GM18868 (cell line): ENCODE measurements around the gene SCFD2.
"Not testable (repeated sequence)": the region's sequence is repeated elsewhere in the genome, so short reads cannot be mapped to it uniquely, and the experiment has no call there.

Experiments
- ATAC-seq: cut with Tn5 transposase; IDR thresholded peaks from one replicate; pipeline ENCODE4 v1.9.1; 2021; ENCODE audit warnings: mild to moderate bottlenecking, moderate library complexity; ENCODE audit not compliant: unreplicated experiment

SCFD2 gene

DNA sequence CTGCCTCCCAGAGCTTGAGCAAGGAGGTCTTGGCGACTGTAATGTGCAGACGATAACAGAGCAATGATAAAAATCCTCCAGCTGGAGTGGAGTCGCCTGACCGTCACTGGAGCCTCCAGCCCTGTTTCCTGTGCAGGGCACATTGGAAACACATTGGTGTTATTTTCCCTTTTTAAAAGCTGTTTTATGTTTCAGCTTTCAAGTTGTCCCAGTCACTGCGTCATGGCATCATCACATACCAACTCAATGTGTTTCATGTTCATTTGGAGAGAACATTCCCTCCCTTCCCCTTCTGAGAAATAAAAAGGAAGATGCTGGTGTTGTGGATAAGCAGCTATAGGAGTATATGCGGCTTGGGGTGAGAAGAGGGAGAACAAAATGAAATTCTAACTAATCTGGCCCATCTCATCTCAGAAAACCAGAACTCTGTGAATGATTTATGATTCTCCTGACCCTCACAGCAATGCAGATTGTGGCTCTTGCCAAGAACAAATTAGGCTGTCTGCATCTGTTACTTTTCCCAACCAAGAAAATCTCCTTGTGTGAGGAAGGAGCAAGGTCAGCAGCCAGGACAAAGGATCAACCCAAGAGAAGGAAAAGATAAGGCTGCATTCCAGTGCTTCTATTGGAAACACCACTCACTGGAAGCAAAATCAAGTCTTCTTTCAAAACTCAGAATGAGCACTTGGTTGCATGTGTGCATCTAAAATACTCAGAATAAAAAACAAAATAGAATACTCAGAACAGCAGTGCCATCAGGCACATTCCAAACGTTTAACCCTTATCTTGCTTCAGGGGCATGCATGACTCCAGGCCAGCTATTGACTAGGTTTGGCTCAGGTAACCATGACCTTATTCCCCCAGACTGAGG, 369.4 kb downstream of the SCFD2 start:
- no peak for ATAC-seq

GRCh38 chr4:52995360-52996030, 370.4 kb downstream of the SCFD2 start:
- no peak for ATAC-seq

- no peak for ATAC-seq
These were observed 371.3 kb downstream of the SCFD2 start for GRCh38 chr4:52994567-52994966.

- no peak for ATAC-seq
These were observed 372.1 kb downstream of the SCFD2 start for GRCh38 chr4:52993771-52994170.

- ATAC-seq: not testable (repeated sequence)
These were observed 373.3 kb downstream of the SCFD2 start for GRCh38 chr4:52992551-52992950.

- ATAC-seq: no peak
These were observed 374.4 kb downstream of the SCFD2 start for GRCh38 chr4:52991472-52991871.

DNA sequence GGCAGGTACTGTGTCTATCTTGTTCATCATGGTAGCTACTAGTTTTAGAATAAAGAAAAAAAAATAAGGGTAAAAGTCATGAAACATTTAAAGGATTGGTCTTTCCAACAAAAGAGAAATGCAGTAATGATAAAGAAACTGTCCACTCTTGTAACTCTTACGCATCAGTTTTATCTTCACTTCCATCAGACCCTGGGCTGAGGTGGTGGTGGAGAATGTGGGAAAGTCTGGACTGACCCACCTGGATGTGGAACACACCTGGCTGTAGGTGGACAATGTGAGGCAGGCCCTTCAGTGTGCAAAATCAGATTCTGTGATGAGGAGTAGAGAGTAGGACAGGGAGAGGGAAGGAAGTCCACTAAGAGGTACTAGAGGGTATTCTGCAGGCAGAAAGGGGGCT, 375.2 kb downstream of the SCFD2 start:
- ATAC-seq: no peak

GRCh38 chr4:52989865-52990264, 376.0 kb downstream of the SCFD2 start:
- ATAC-seq: no peak

GRCh38 chr4:52987392-52988056, 378.3 kb downstream of the SCFD2 start:
- ATAC-seq: no peak

DNA sequence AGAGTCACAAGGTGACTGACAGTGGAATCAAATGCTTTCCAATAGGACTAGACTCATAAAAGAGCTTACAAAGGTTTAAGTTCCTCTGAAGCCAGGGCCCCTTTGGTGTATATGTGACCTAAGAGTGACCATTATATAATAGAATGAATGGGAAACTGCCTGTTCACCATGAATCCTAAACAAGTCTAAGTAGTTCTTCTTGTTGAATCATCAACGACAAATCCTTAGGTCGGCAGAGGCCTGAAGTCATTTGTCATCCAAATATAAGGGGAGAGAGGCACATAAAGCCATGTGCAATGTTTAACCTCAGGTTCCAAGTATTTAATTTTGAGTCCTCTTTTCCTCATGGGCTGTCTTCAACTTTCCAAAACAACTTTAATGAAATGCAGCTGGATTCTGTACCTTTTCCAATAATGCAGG, 381.4 kb downstream of the SCFD2 start:
- no peak for ATAC-seq

DNA sequence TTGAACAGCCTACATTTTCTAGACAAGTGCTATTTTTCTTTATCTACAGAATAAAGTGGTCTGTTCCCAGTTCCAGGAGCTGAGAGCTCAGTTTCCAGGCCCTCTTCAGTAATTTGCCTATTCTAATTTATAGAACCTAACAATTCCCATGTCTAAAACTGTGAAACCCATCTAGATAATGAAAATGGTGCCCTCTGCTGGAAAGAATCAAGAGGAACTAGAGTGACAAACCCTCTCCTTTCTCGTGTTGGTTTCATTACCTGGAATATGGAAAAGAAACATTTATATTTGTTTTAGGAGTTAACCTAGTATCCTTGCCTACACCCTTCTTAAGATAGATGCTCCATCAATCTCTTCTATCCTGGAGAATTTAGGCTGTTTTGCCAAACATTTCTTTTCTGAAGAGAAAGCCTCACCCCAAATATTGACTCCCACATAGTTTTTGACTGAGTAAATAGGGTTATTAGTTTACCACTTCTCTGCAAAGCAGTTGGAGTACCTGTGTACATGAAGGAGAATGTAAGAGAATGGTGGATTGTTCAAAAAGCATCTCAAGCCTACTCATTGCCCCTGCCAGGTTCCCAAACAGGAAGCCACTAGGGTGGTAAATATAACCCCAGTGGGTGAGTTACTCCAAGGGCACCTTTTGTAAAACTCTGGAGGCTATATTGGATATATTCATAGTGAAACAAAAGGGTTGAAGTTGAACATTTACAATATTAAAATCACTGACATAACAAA, 382.1 kb downstream of the SCFD2 start:
- ATAC-seq: peak; percentile 67

- ATAC-seq: no peak
These were observed 382.9 kb downstream of the SCFD2 start for GRCh38 chr4:52982946-52983340.

GRCh38 chr4:52982255-52982945, 383.5 kb downstream of the SCFD2 start:
- no peak for ATAC-seq

- no peak for ATAC-seq
These were observed 385.9 kb downstream of the SCFD2 start for GRCh38 chr4:52979821-52980590.

GRCh38 chr4:52979020-52979419, 386.8 kb downstream of the SCFD2 start:
- no peak for ATAC-seq

DNA sequence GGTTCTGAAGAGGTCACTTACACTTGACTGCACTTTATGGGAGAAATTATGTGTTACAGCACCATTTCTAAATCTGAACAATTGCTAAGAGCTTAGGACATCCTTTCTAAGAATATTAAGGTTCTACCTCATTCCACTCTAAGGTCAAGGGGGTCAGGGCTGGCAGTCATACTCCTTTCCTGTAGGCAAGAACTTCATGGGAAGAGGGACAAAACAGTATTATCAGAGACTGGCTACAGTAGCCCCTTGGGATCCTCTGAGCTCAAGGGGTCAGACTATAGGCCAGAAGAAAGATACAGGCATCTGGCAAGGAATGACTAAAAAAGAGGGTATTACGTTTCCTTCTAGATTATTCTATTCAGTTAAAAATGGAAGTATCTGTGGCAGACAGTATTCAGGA, 388.6 kb downstream of the SCFD2 start:
- ATAC-seq: no peak

DNA sequence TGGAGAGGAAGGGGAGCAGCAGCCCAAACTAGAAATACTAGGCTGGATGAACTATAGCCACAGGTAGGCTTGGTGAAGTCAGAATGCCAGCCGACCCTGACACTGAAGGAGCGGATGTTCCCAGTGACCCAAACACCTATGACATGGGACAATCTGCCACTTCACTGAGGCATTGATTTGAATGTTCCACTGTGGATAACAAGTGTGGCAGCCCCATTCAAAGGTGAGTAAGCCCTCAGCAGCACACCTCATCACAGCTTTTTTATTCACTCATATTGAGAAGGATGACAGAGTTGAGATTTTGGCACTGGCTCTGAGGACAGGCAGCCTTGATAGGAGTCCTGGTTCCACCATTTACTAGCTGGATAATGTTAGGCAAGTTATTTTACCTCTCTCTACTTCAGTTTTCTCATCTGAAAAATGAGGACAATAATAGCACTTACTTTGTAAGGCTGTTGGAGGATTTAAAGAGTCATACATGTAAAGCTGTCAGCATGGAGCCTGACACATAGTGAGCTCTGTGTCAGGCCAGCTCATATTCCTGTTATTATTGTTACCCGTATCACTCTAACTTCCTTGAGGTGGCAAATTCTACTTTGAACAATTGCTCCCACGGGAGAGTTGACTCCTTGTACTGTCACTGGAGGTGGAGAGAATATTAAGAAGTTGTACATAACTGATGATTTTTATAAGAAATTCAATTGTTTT, 389.2 kb downstream of the SCFD2 start:
- no peak for ATAC-seq

- no peak for ATAC-seq
These were observed 397.2 kb downstream of the SCFD2 start for GRCh38 chr4:52968691-52969090.

GRCh38 chr4:52968241-52968640, 397.6 kb downstream of the SCFD2 start:
- ATAC-seq: no peak
